HUES6 (cell line): ENCODE measurements around the gene PARD3.

ENCODE experiments used
- H3K27ac ChIP-seq: 2 replicates; pipeline ENCODE4 v1.7.0; 2013; ENCODE audit warnings: low read depth, mild to moderate bottlenecking, low read length, inconsistent platforms
- H3K27me3 ChIP-seq: 2 replicates; pipeline ENCODE4 v1.6.1; 2013; ENCODE audit warnings: low read length; ENCODE audit not compliant: control insufficient read depth, insufficient read depth
- H3K36me3 ChIP-seq: 2 replicates; pipeline ENCODE4 v1.6.1; 2013; ENCODE audit warnings: low read length; ENCODE audit not compliant: control insufficient read depth, insufficient read depth
- H3K4me1 ChIP-seq: 2 replicates; pipeline ENCODE4 v1.6.1; 2013; ENCODE audit warnings: low read length; ENCODE audit not compliant: control insufficient read depth, insufficient read depth
- H3K4me3 ChIP-seq: 2 replicates; pipeline ENCODE4 v1.5.1; 2013; ENCODE audit warnings: low read depth, low read length
- H3K9ac ChIP-seq: one replicate; pipeline ENCODE4 v1.6.1; 2013; ENCODE audit warnings: mild to moderate bottlenecking, low read length
- H3K9me3 ChIP-seq: 2 replicates; pipeline ENCODE4 v1.6.1; 2013; ENCODE audit warnings: low read depth, low read length; ENCODE audit not compliant: control insufficient read depth, insufficient read depth

The PARD3 gene

GRCh38 chr10:34687434-34688210 is 127.5 kb downstream of the PARD3 start:
- no peaks in the 10 kb centered on the region for H3K27me3 ChIP-seq
- no peaks in the 10 kb centered on the region for H3K36me3 ChIP-seq
- no peak overlapping the region for H3K4me3 ChIP-seq
- no peak overlapping the region for H3K9ac ChIP-seq
- no peaks in the 10 kb centered on the region; the same call in 1 of the 2 replicates for H3K9me3 ChIP-seq
- peaks cover 12% of the 10 kb centered on the region; the same call in 1 of the 2 replicates for H3K4me1 ChIP-seq
- H3K27ac ChIP-seq = no peak overlapping the region

DNA sequence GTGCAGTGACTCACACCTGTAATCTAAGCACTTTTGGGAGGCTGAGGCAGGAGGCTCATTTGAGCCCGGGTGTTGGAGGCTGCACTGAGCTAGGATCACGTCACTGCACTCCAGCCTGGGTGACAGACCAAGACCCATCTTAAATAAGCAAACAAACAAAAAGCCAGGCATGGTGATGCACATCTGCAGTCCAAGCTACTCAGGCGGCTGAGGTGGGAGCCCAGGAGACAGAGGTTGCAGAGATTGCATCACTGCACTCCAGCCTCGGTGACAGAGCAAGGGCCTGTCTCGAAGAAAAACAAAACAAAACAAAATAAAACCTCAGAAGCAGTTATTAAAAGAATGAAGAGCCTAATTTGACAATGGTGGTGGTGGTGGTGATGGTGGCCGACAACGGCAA is 132.5 kb downstream of the PARD3 start:
- Histone ChIP-seq H3K27me3 (no peaks in the 10 kb centered on the region), H3K9ac (no peak overlapping the region), H3K36me3 (no peaks in the 10 kb centered on the region), H3K9me3 (no peaks in the 10 kb centered on the region), H3K4me1 (peaks cover 12% of the 10 kb centered on the region), H3K27ac (no peak overlapping the region), H3K4me3 (no peak overlapping the region)

DNA sequence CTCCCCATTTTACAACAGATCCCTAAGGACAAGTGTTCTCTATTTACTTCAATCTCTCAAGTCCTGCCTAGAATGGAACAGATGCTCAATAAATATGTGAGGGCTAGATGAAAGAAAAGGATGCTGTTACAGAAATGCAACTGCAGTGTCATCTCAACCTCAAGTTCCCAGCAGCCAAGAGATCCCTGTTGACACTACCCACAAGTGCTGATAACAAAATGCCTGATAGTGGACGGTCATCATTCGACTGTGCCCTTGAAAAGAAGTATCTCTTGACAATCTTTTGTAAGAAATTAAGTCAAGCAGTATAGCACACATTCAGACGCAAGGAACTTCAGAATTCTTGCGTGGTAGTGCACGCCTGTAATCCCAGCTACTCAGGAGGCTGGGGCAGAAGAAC is 133.2 kb downstream of the PARD3 start:
- H3K9me3 ChIP-seq = no peaks in the 10 kb centered on the region
- no peaks in the 10 kb centered on the region for H3K27me3 ChIP-seq
- H3K4me1 ChIP-seq = peaks cover 10% of the 10 kb centered on the region
- H3K9ac ChIP-seq = no peak overlapping the region
- H3K27ac ChIP-seq = no peak overlapping the region
- H3K36me3 ChIP-seq = no peaks in the 10 kb centered on the region
- H3K4me3 ChIP-seq = no peak overlapping the region

- Histone ChIP-seq H3K4me1 (peaks cover 10% of the 10 kb centered on the region), H3K9me3 (no peaks in the 10 kb centered on the region), H3K4me3 (no peak overlapping the region), H3K27ac (no peak overlapping the region), H3K9ac (no peak overlapping the region), H3K27me3 (no peaks in the 10 kb centered on the region), H3K36me3 (no peaks in the 10 kb centered on the region)
These were observed 135.9 kb downstream of the PARD3 start for GRCh38 chr10:34679177-34679576.

DNA sequence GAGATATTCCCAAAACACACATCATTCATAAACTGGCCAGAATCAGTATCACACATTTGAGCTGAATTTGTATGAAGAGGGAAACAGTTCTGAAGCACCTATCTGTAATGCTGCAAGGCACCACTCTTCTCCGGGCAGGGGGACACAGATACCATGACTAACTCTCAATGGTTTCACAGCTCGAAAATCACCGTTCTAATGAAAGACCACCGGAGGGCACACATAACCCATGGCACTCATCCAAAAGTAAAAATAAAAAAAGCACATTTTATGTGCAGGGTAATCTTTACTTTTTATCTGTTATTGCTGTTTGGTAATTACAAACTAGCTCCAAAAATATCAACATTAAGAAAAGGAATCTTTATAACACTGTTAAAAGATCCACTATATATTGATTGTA is 137.5 kb downstream of the PARD3 start:
- H3K4me1 ChIP-seq = peaks cover 10% of the 10 kb centered on the region
- H3K9me3 ChIP-seq = no peaks in the 10 kb centered on the region
- H3K36me3 ChIP-seq = no peaks in the 10 kb centered on the region
- H3K27me3 ChIP-seq = no peaks in the 10 kb centered on the region
- H3K9ac ChIP-seq = no peak overlapping the region
- no peak overlapping the region for H3K4me3 ChIP-seq
- H3K27ac ChIP-seq = no peak overlapping the region

DNA sequence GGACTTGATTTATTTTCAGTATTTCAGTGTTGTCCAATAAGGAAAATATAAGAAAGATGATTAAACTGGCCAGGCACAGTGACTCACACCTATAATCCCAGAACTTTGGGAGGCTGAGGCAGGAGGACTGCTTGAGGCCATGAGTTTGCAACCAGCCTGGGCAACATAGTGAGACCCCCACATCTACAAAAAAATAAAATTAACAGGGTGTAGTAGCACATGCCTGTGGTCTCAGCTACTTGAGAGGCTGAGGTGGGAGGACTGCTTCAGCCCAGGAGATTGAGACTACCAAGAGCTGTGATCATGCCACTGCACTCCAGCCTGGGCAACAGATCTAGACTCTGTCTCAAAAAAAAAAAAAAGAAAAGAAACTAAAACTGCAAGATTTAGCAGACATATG is 138.0 kb downstream of the PARD3 start:
- Histone ChIP-seq H3K27ac (no peak overlapping the region), H3K4me3 (no peak overlapping the region), H3K27me3 (no peaks in the 10 kb centered on the region), H3K9ac (no peak overlapping the region), H3K9me3 (no peaks in the 10 kb centered on the region), H3K4me1 (peaks cover 10% of the 10 kb centered on the region), H3K36me3 (no peaks in the 10 kb centered on the region)

- Histone ChIP-seq H3K4me3 (no peak overlapping the region), H3K36me3 (no peaks in the 10 kb centered on the region), H3K9me3 (no peaks in the 10 kb centered on the region), H3K9ac (no peak overlapping the region), H3K27me3 (no peaks in the 10 kb centered on the region), H3K4me1 (peaks cover 7% of the 10 kb centered on the region), H3K27ac (no peak overlapping the region)
These were observed 140.9 kb downstream of the PARD3 start for GRCh38 chr10:34674176-34674575.

- Histone ChIP-seq H3K27me3 (no peaks in the 10 kb centered on the region), H3K27ac (no peak overlapping the region), H3K4me3 (no peak overlapping the region), H3K9me3 (no peaks in the 10 kb centered on the region), H3K36me3 (no peaks in the 10 kb centered on the region), H3K4me1 (peaks cover 22% of the 10 kb centered on the region), H3K9ac (no peak overlapping the region)
These were observed 145.0 kb downstream of the PARD3 start for GRCh38 chr10:34670081-34670480.

GRCh38 chr10:34669079-34669478 is 146.0 kb downstream of the PARD3 start:
- Histone ChIP-seq H3K4me3 (no peak overlapping the region), H3K9me3 (no peaks in the 10 kb centered on the region), H3K27ac (no peak overlapping the region), H3K36me3 (no peaks in the 10 kb centered on the region), H3K27me3 (no peaks in the 10 kb centered on the region), H3K4me1 (peaks cover 22% of the 10 kb centered on the region), H3K9ac (no peak overlapping the region)

DNA sequence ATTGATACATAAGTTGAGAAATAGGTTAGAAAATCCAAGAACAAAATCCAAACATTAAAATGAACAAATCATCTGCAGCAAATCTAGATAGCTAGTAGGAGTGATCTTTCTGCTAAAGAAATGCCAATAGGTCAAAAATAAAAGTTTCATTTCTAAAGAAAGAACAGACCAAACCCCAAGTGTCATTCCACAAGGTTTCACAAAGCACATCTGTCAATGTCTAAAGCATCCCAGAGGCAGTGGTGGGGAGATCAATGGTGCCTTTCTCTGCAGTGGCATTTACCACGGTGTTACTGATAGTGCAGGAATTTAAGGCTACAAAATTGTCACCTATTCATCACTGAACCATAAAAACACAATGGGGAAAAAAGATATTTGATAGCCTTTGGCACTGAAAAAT is 147.9 kb downstream of the PARD3 start:
- Histone ChIP-seq H3K27me3 (no peaks in the 10 kb centered on the region), H3K9me3 (no peaks in the 10 kb centered on the region), H3K9ac (no peak overlapping the region), H3K4me3 (no peak overlapping the region), H3K36me3 (no peaks in the 10 kb centered on the region), H3K27ac (no peak overlapping the region), H3K4me1 (peaks cover 22% of the 10 kb centered on the region)

- H3K27ac ChIP-seq = no peak overlapping the region
- no peak overlapping the region for H3K9ac ChIP-seq
- H3K27me3 ChIP-seq = no peaks in the 10 kb centered on the region
- no peak overlapping the region for H3K4me3 ChIP-seq
- no peaks in the 10 kb centered on the region for H3K36me3 ChIP-seq
- peaks cover 27% of the 10 kb centered on the region for H3K4me1 ChIP-seq
- no peaks in the 10 kb centered on the region for H3K9me3 ChIP-seq
These were observed 148.9 kb downstream of the PARD3 start for GRCh38 chr10:34666008-34666704.
